ENCODE measurements around the gene CD79B. TPM values are rescaled to one million over a fixed set of nuclear protein-coding genes. Genes with fewer than 3 reads are reported as not detected.

CD79B gene
- total RNA-seq, 1 experiment from 2014 or later: 0.59 TPM

GRCh38 chr17:63939401-63939800 lies 7.3 kb upstream of the CD79B start:
- no peaks in the 10 kb centered on the region for H3K9me2 ChIP-seq (ENCODE audit: insufficient read depth)
- no peak for TF ChIP-seq CEBPB (IDR thresholded peaks at IDR 0.05; ENCODE audit: low read depth)
- no peak for TF ChIP-seq POLR2AphosphoS5 (IDR thresholded peaks at IDR 0.05; ENCODE audit: low read depth, low read length)
- TF ChIP-seq ATF3 (IDR thresholded peaks at IDR 0.05): no peak
- TF ChIP-seq FOSL1 (IDR thresholded peaks at IDR 0.05; ENCODE audit: low read depth): no peak
- TF ChIP-seq ZFX (IDR thresholded peaks at IDR 0.05): no peak
- no peak for TF ChIP-seq POLR2A (IDR thresholded peaks at IDR 0.05; ENCODE audit: borderline replicate concordance, extremely low read depth, insufficient read depth, insufficient read length)
- TF ChIP-seq ZBTB33 (IDR thresholded peaks at IDR 0.05; ENCODE audit: extremely low read depth, insufficient replicate concordance, low read length): no peak
- no peak for TF ChIP-seq RAD21 (IDR thresholded peaks at IDR 0.05; ENCODE audit: low read depth)
- TF ChIP-seq SIN3A (IDR thresholded peaks at IDR 0.05; ENCODE audit: low read depth): no peak
- TF ChIP-seq CBX3 (IDR thresholded peaks at IDR 0.05; ENCODE audit: low read depth): no peak
- TF ChIP-seq MAX (IDR thresholded peaks at IDR 0.05): no peak
- no peak for TF ChIP-seq REST (IDR thresholded peaks at IDR 0.05; ENCODE audit: low read depth)
- no peaks in the 10 kb centered on the region for H3K4me1 ChIP-seq (ENCODE audit: control insufficient read depth in 1 of 2, insufficient read depth in 2 of 2, low read length in 2 of 2)
- ATAC-seq (no peak), DNase-seq (ENCODE audit: low read depth, low spot score) (no peak)
- no peaks in the 10 kb centered on the region for H4K20me1 ChIP-seq (ENCODE audit: insufficient read depth)
- no peaks in the 10 kb centered on the region for H3K27me3 ChIP-seq (ENCODE audit: insufficient read depth, low read length)
- H3K36me3 ChIP-seq (ENCODE audit: control insufficient read depth in 1 of 2, insufficient read depth in 2 of 2, low read length in 2 of 2): no peaks in the 10 kb centered on the region
- no peak overlapping the region for H3K4me2 ChIP-seq (ENCODE audit: low read length)
- ChIA-PET CTCF (interaction anchor here (0.7 to 1.3 kb wide), 4 partner anchors 9 to 22 kb away, joined by 3 to 8 read pairs (median 4); partner anchors contain the start of gene GH1), RAD21 (ENCODE audit: low non-redundant PET in 1 of 2, low total read pairs in 2 of 2, uncharacterized antibody in 2 of 2, unreplicated experiment in 2 of 2) (no interaction called here), POLR2A (no interaction called here)
- H3K27ac ChIP-seq (ENCODE audit: low read depth, low read length): no peak overlapping the region
- H3K4me3 ChIP-seq (replicated peaks in 1 of 2; ENCODE audit: low read depth in 1 of 2, low read length in 2 of 2): no peak overlapping the region
- intact Hi-C loops (cut with micrococcal nuclease): no loop called here
- no TSS peak for BruUV-seq (replicated peaks)
- no peaks in the 10 kb centered on the region for H3K79me2 ChIP-seq (ENCODE audit: insufficient read depth, low read length)
- no peak overlapping the region for H2AFZ ChIP-seq (ENCODE audit: low read depth, low read length, poor library complexity, severe bottlenecking)
- H3K9me3 ChIP-seq (ENCODE audit: control insufficient read depth in 1 of 2, insufficient read depth in 1 of 2, low read depth in 1 of 2, low read length in 2 of 2): no peaks in the 10 kb centered on the region
- no peak overlapping the region for H3K9ac ChIP-seq (ENCODE audit: low read length)

Data from HCT116 (cell line).